Mononuclear cell (primary cell): Measurements from ENCODE around the gene ANO9. TPM values are rescaled to one million over a fixed set of nuclear protein-coding genes. Genes with fewer than 3 reads are reported as not detected.

Source experiments
- H3K27me3 ChIP-seq: 2 replicates; pipeline ENCODE4 v1.6.0; 2011; ENCODE audit warnings: low read length, control low read depth; ENCODE audit not compliant: insufficient read depth
- H3K4me1 ChIP-seq: 2 replicates; pipeline ENCODE4 v1.5.1; 2011; ENCODE audit warnings: mild to moderate bottlenecking, low read length, control low read depth; ENCODE audit not compliant: insufficient read depth
- H3K4me3 ChIP-seq: 2 replicates; pipeline ENCODE4 v1.5.1; 2011; ENCODE audit warnings: mild to moderate bottlenecking, low read length, moderate library complexity
- H3K9me3 ChIP-seq: 2 replicates; pipeline ENCODE4 v1.5.1; 2011; ENCODE audit warnings: low read depth, mild to moderate bottlenecking, control low read depth, low read length
- total RNA-seq: library from RNA; depleted of rRNA; stranded (reverse); fragments of >200 nt; gene quantifications from one replicate; pipeline ENCODE4 v1.2.3, GENCODE V29; 2012

Gene ANO9
- total RNA-seq, 1 donor, result 19.9 TPM

GRCh38 chr11:387193-387793 lies 54.5 kb downstream of the ANO9 start:
- Histone ChIP-seq H3K4me1 (no peaks in the 10 kb centered on the region), H3K4me3 (no peak overlapping the region), H3K27me3 (no peaks in the 10 kb centered on the region), H3K9me3 (no peaks in the 10 kb centered on the region)

- no peaks in the 10 kb centered on the region for H3K4me1 ChIP-seq
- H3K27me3 ChIP-seq, result no peaks in the 10 kb centered on the region
- no peaks in the 10 kb centered on the region for H3K9me3 ChIP-seq
- no peak overlapping the region for H3K4me3 ChIP-seq
Observed at GRCh38 chr11:386483-386882, 55.3 kb downstream of the ANO9 start.

GRCh38 chr11:385594-386351 lies 56.0 kb downstream of the ANO9 start:
- Histone ChIP-seq H3K27me3 (no peaks in the 10 kb centered on the region), H3K9me3 (no peaks in the 10 kb centered on the region), H3K4me1 (no peaks in the 10 kb centered on the region), H3K4me3 (no peak overlapping the region)

GRCh38 chr11:384511-384910 lies 57.3 kb downstream of the ANO9 start:
- H3K4me1 ChIP-seq, result no peaks in the 10 kb centered on the region
- no peak overlapping the region for H3K4me3 ChIP-seq
- no peaks in the 10 kb centered on the region for H3K9me3 ChIP-seq
- H3K27me3 ChIP-seq, result no peaks in the 10 kb centered on the region

- H3K27me3 ChIP-seq, result no peaks in the 10 kb centered on the region
- H3K9me3 ChIP-seq, result no peaks in the 10 kb centered on the region
- no peak overlapping the region for H3K4me3 ChIP-seq
- H3K4me1 ChIP-seq, result no peaks in the 10 kb centered on the region
Observed at GRCh38 chr11:383431-383830, 58.4 kb downstream of the ANO9 start.

GRCh38 chr11:382081-382629 lies 59.7 kb downstream of the ANO9 start:
- Histone ChIP-seq H3K9me3 (no peaks in the 10 kb centered on the region), H3K27me3 (no peaks in the 10 kb centered on the region), H3K4me3 (no peak overlapping the region), H3K4me1 (no peaks in the 10 kb centered on the region)

- Histone ChIP-seq H3K4me3 (no peak overlapping the region), H3K9me3 (no peaks in the 10 kb centered on the region)
Observed at GRCh38 chr11:381501-382072, 60.2 kb downstream of the ANO9 start.

GRCh38 chr11:380996-381395 lies 60.8 kb downstream of the ANO9 start:
- Histone ChIP-seq H3K9me3 (no peaks in the 10 kb centered on the region), H3K4me3 (no peak overlapping the region), H3K4me1 (no peaks in the 10 kb centered on the region), H3K27me3 (no peaks in the 10 kb centered on the region)

More at GRCh38 chr11:381501-382072, 60.2 kb downstream of the ANO9 start:
- no peaks in the 10 kb centered on the region for H3K4me1 ChIP-seq
- H3K27me3 ChIP-seq, result no peaks in the 10 kb centered on the region

- Histone ChIP-seq H3K9me3 (no peaks in the 10 kb centered on the region), H3K27me3 (no peaks in the 10 kb centered on the region), H3K4me1 (no peaks in the 10 kb centered on the region), H3K4me3 (no peak overlapping the region)
Observed at GRCh38 chr11:380491-380890, 61.3 kb downstream of the ANO9 start.

GRCh38 chr11:380095-380480 lies 61.7 kb downstream of the ANO9 start:
- Histone ChIP-seq H3K27me3 (no peaks in the 10 kb centered on the region), H3K4me1 (no peaks in the 10 kb centered on the region), H3K4me3 (no peak overlapping the region), H3K9me3 (no peaks in the 10 kb centered on the region)

GRCh38 chr11:379205-380094 lies 62.4 kb downstream of the ANO9 start:
- Histone ChIP-seq H3K4me3 (no peak overlapping the region), H3K9me3 (no peaks in the 10 kb centered on the region), H3K4me1 (no peaks in the 10 kb centered on the region), H3K27me3 (no peaks in the 10 kb centered on the region)

GRCh38 chr11:377883-378500 lies 63.8 kb downstream of the ANO9 start:
- H3K9me3 ChIP-seq, result no peaks in the 10 kb centered on the region
- no peaks in the 10 kb centered on the region for H3K27me3 ChIP-seq
- no peak overlapping the region for H3K4me3 ChIP-seq
- no peaks in the 10 kb centered on the region for H3K4me1 ChIP-seq

GRCh38 chr11:377174-377865 lies 64.5 kb downstream of the ANO9 start:
- Histone ChIP-seq H3K9me3 (no peaks in the 10 kb centered on the region), H3K4me3 (no peak overlapping the region), H3K4me1 (no peaks in the 10 kb centered on the region), H3K27me3 (no peaks in the 10 kb centered on the region)
